HepG2 (cell line): Measurements from ENCODE around the gene XPO1. TPM values are rescaled to one million over a fixed set of nuclear protein-coding genes. Genes with fewer than 3 reads are reported as not detected.

Experiments used
- GLI4 ChIP-seq: sonication (generic); formaldehyde crosslinking; IDR thresholded peaks from 2 replicates; pipeline ENCODE4 v1.5.1; 2020; ENCODE audit warnings: missing genetic modification reagents, mild to moderate bottlenecking, moderate library complexity, borderline replicate concordance
- MBD4 ChIP-seq: IDR thresholded peaks from 2 replicates; pipeline ENCODE4 v1.6.1; 2012; ENCODE audit warnings: low read length, inconsistent platforms, borderline replicate concordance
- NCOA1 ChIP-seq: sonication (generic); formaldehyde crosslinking; IDR thresholded peaks from 2 replicates; pipeline ENCODE4 v1.9.0; 2021; ENCODE audit warnings: missing genetic modification reagents
- NCOR1 ChIP-seq: fragments of 200-600 bp; sonication (generic); IDR thresholded peaks from 2 replicates; pipeline ENCODE4 v1.7.0; 2017; ENCODE audit warnings: antibody characterized with exemption, low read length, borderline replicate concordance
- NFE2L2 ChIP-seq: fragments of 150-350 bp; IDR thresholded peaks from 2 replicates; pipeline ENCODE4 v1.6.1; 2014; ENCODE audit warnings: low read length
- POGK ChIP-seq: sonication (generic); formaldehyde crosslinking; conservative IDR thresholded peaks from 2 replicates; pipeline ENCODE4 v1.8.0; 2022; ENCODE audit warnings: mild to moderate bottlenecking, moderate library complexity, missing genetic modification reagents
- SAFB2 ChIP-seq: sonication (generic); formaldehyde crosslinking; IDR thresholded peaks from 2 replicates; pipeline ENCODE4 v1.5.1; 2020; ENCODE audit warnings: missing genetic modification reagents, low read depth, mild to moderate bottlenecking, borderline replicate concordance
- TFE3 ChIP-seq: IDR thresholded peaks from 2 replicates; pipeline ENCODE4 v1.6.1; 2016
- ZNF260 ChIP-seq: sonication (generic); formaldehyde crosslinking; IDR thresholded peaks from 2 replicates; pipeline ENCODE4 v1.4.0; 2020; ENCODE audit warnings: missing genetic modification reagents, low read depth, mild to moderate bottlenecking, borderline replicate concordance
- ZNF33B ChIP-seq: sonication (generic); formaldehyde crosslinking; IDR thresholded peaks from 2 replicates; pipeline ENCODE4 v1.5.1; 2020; ENCODE audit warnings: mild to moderate bottlenecking, missing genetic modification reagents
- ZNF777 ChIP-seq: sonication (generic); formaldehyde crosslinking; IDR thresholded peaks from 2 replicates; pipeline ENCODE4 v1.4.0; 2020; ENCODE audit warnings: missing genetic modification reagents
- ZNF841 ChIP-seq: sonication (generic); formaldehyde crosslinking; IDR thresholded peaks from 2 replicates; pipeline ENCODE4 v1.8.1; 2023; ENCODE audit warnings: missing genetic modification reagents, borderline replicate concordance
- polyA plus RNA-seq, 8 experiments: library from polyadenylated mRNA; depleted of rRNA in 3 of 8; stranded (reverse) in 7 of 8; unstranded in 1 of 8; fragments of >200 nt; fragmentation: Illumina TruSeq in 4 of 8; extraction: Trizol in 4 of 8; gene quantifications; 2 replicates each; pipeline versions ENCODE4 v1.2.1 to v1.2.3, GENCODE V29; 2011 to 2016; ENCODE audit warnings: low read depth in 4 of 8, missing spikeins in 1 of 8, mixed read lengths in 1 of 8; ENCODE audit not compliant: insufficient read depth in 1 of 8
- total RNA-seq, 5 experiments: library from RNA; depleted of rRNA; stranded (reverse); fragments of >200 nt; fragmentation: Illumina TruSeq; extraction: Trizol; gene quantifications; 2 replicates each; pipeline ENCODE4 v1.2.3, GENCODE V29; 2016; ENCODE audit warnings: low read depth in 1 of 5
- TF ChIP-seq, protein P1 (sequence below): sonication (generic); formaldehyde crosslinking; IDR thresholded peaks from 2 replicates; pipeline ENCODE4 v1.4.0; 2020; ENCODE audit warnings: mild to moderate bottlenecking, missing genetic modification reagents
- TF ChIP-seq, protein P2 (sequence below): sonication (generic); formaldehyde crosslinking; IDR thresholded peaks from 2 replicates; pipeline ENCODE4 v1.5.1; 2020; ENCODE audit warnings: missing genetic modification reagents, mild to moderate bottlenecking, borderline replicate concordance
- TF ChIP-seq, protein P3 (sequence below): fragments of 450-650 bp; IDR thresholded peaks from 2 replicates; pipeline ENCODE4 v1.6.1; 2017; ENCODE audit warnings: mild to moderate bottlenecking
- TF ChIP-seq, protein P4 (sequence below): sonication (generic); formaldehyde crosslinking; IDR thresholded peaks from 2 replicates; pipeline ENCODE4 v1.8.0; 2022; ENCODE audit warnings: mild to moderate bottlenecking, missing genetic modification reagents; ENCODE audit not compliant: insufficient replicate concordance

XPO1 gene
- total and polyA plus RNA-seq, 2 of the 13 experiments (the other 11 are each of a cell fraction or from before 2014, with no cell fraction given), result 67.4 to 212 TPM

GRCh38 chr2:61536572-61537276, 1.4 kb downstream of the XPO1 start (continued):
- TF ChIP-seq, protein P1, sequence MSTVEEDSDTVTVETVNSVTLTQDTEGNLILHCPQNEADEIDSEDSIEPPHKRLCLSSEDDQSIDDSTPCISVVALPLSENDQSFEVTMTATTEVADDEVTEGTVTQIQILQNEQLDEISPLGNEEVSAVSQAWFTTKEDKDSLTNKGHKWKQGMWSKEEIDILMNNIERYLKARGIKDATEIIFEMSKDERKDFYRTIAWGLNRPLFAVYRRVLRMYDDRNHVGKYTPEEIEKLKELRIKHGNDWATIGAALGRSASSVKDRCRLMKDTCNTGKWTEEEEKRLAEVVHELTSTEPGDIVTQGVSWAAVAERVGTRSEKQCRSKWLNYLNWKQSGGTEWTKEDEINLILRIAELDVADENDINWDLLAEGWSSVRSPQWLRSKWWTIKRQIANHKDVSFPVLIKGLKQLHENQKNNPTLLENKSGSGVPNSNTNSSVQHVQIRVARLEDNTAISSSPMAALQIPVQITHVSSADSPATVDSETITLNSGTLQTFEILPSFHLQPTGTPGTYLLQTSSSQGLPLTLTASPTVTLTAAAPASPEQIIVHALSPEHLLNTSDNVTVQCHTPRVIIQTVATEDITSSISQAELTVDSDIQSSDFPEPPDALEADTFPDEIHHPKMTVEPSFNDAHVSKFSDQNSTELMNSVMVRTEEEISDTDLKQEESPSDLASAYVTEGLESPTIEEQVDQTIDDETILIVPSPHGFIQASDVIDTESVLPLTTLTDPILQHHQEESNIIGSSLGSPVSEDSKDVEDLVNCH (CRISPR knock-in tag), result no peak
- TF ChIP-seq, protein P2, sequence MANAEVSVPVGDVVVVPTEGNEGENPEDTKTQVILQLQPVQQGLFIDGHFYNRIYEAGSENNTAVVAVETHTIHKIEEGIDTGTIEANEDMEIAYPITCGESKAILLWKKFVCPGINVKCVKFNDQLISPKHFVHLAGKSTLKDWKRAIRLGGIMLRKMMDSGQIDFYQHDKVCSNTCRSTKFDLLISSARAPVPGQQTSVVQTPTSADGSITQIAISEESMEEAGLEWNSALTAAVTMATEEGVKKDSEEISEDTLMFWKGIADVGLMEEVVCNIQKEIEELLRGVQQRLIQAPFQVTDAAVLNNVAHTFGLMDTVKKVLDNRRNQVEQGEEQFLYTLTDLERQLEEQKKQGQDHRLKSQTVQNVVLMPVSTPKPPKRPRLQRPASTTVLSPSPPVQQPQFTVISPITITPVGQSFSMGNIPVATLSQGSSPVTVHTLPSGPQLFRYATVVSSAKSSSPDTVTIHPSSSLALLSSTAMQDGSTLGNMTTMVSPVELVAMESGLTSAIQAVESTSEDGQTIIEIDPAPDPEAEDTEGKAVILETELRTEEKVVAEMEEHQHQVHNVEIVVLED (CRISPR knock-in tag), result 0 out of 2 replicates have a peak, but pooled peaks have one; percentile 57
- TF ChIP-seq NFE2L2, result no peak
- peak; percentile 53; the same call in 1 of the 2 replicates for TF ChIP-seq POGK
- TF ChIP-seq TFE3 (CRISPR knock-in tag), result peak; percentile 69
- no peak for TF ChIP-seq SAFB2 (CRISPR knock-in tag)
- TF ChIP-seq ZNF33B (CRISPR knock-in tag), result peak; percentile 74; the same call in 1 of the 2 replicates
- TF ChIP-seq, protein P3, sequence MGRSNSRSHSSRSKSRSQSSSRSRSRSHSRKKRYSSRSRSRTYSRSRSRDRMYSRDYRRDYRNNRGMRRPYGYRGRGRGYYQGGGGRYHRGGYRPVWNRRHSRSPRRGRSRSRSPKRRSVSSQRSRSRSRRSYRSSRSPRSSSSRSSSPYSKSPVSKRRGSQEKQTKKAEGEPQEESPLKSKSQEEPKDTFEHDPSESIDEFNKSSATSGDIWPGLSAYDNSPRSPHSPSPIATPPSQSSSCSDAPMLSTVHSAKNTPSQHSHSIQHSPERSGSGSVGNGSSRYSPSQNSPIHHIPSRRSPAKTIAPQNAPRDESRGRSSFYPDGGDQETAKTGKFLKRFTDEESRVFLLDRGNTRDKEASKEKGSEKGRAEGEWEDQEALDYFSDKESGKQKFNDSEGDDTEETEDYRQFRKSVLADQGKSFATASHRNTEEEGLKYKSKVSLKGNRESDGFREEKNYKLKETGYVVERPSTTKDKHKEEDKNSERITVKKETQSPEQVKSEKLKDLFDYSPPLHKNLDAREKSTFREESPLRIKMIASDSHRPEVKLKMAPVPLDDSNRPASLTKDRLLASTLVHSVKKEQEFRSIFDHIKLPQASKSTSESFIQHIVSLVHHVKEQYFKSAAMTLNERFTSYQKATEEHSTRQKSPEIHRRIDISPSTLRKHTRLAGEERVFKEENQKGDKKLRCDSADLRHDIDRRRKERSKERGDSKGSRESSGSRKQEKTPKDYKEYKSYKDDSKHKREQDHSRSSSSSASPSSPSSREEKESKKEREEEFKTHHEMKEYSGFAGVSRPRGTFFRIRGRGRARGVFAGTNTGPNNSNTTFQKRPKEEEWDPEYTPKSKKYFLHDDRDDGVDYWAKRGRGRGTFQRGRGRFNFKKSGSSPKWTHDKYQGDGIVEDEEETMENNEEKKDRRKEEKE, result no peak
- TF ChIP-seq MBD4, result no peak
- no peak for TF ChIP-seq ZNF260 (CRISPR knock-in tag)
- no peak for TF ChIP-seq ZNF841 (CRISPR knock-in tag)
- TF ChIP-seq, protein P4, sequence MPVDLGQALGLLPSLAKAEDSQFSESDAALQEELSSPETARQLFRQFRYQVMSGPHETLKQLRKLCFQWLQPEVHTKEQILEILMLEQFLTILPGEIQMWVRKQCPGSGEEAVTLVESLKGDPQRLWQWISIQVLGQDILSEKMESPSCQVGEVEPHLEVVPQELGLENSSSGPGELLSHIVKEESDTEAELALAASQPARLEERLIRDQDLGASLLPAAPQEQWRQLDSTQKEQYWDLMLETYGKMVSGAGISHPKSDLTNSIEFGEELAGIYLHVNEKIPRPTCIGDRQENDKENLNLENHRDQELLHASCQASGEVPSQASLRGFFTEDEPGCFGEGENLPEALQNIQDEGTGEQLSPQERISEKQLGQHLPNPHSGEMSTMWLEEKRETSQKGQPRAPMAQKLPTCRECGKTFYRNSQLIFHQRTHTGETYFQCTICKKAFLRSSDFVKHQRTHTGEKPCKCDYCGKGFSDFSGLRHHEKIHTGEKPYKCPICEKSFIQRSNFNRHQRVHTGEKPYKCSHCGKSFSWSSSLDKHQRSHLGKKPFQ (CRISPR knock-in tag), result no peak
- TF ChIP-seq NCOR1, result no peak
- TF ChIP-seq ZNF777 (CRISPR knock-in tag), result no peak
- TF ChIP-seq GLI4 (CRISPR knock-in tag), result no peak
- TF ChIP-seq NCOA1, result no peak
